ENCODE results near the gene RHPN2. TPM values are rescaled to one million over a fixed set of nuclear protein-coding genes. Genes with fewer than 3 reads are reported as not detected.
A peak's percentile ranks its signal among the peaks of the same experiment; 100 is the strongest.

RHPN2 gene
- total RNA-seq, 1 experiment from 2014 or later, result 21.3 TPM

DNA sequence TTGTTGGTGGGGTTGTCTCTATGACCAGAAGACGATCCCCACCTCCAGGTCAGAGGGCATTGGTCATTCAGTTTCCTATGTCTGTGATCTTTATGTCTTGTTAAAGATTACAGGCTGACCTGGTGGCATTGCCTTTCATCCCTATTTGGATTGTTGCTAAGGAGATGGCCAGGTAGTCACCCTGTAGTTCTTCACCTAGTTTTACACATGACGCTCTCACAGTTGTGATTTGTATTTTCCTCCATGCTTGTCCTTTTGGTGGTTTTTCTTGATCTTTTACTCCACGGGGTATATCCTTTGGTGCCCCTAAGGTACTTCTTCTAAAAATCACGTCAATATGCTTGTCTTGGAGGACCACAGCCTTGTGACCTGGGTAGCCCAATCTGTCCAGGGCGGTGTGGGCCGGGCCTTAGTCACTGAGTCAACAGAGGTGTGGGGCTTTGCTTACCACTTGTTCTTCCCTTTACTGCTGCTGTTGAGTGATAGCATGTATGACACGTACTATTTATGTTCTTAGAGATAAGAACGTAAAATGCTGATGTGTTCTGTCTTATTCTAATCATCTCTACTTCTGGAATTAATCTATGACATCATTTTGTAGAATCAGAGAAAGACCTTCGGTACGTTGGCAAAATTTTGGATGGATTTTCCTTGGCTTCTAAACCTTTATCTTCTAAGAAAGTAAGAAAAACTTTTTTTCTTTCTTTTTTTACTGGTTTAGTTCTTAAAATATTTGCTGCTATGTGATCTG, 36.4 kb upstream of the RHPN2 start:
- TF ChIP-seq EZH2 (IDR thresholded peaks at IDR 0.05; ENCODE audit: low read depth), result no peak
- TF ChIP-seq, protein P1, sequence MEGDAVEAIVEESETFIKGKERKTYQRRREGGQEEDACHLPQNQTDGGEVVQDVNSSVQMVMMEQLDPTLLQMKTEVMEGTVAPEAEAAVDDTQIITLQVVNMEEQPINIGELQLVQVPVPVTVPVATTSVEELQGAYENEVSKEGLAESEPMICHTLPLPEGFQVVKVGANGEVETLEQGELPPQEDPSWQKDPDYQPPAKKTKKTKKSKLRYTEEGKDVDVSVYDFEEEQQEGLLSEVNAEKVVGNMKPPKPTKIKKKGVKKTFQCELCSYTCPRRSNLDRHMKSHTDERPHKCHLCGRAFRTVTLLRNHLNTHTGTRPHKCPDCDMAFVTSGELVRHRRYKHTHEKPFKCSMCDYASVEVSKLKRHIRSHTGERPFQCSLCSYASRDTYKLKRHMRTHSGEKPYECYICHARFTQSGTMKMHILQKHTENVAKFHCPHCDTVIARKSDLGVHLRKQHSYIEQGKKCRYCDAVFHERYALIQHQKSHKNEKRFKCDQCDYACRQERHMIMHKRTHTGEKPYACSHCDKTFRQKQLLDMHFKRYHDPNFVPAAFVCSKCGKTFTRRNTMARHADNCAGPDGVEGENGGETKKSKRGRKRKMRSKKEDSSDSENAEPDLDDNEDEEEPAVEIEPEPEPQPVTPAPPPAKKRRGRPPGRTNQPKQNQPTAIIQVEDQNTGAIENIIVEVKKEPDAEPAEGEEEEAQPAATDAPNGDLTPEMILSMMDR (conservative IDR thresholded peaks at IDR 0.05), result no peak
- intact Hi-C loops (cut with micrococcal nuclease; ENCODE audit: unreplicated experiment), result loop anchor here (5.0 kb wide), 1 partner anchor 94 kb away; no protein-coding TSS in a partner anchor
- H3K27me3 ChIP-seq (ENCODE audit: insufficient read depth, low read depth), result no peaks in the 10 kb centered on the region
- peak overlapping the region; percentile 43 for H3K27ac ChIP-seq
- H2AFZ ChIP-seq, result no peak overlapping the region
- ChIA-PET CTCF (interaction anchor here (0.6 to 0.7 kb wide), 2 partner anchors 34 to 654 kb away, joined by 4 to 12 read pairs; no protein-coding TSS in a partner anchor), POLR2A (ENCODE audit: unreplicated experiment) (interaction anchor here (0.7 kb wide), 1 partner anchor 19 kb away, joined by 11 read pairs; no protein-coding TSS in a partner anchor)
- peak overlapping the region; percentile 43 for H3K4me2 ChIP-seq
- H3F3A ChIP-seq (ENCODE audit: insufficient read depth, low read depth), result peaks cover 50% of the 10 kb centered on the region
- H3K9me2 ChIP-seq (ENCODE audit: insufficient read depth), result no peaks in the 10 kb centered on the region
- BruUV-seq (replicated peaks), result no TSS peak
- H3K9me3 ChIP-seq (ENCODE audit: insufficient read depth, low read depth), result no peaks in the 10 kb centered on the region
- peak; percentile 74 to 85 for DNase-seq
- no peak overlapping the region for H3K4me3 ChIP-seq
- no peaks in the 10 kb centered on the region for H3K79me2 ChIP-seq (ENCODE audit: low read depth)
- peaks cover 58% of the 10 kb centered on the region for H3K4me1 ChIP-seq (replicated peaks; ENCODE audit: insufficient read depth)
- no peaks in the 10 kb centered on the region for H4K20me1 ChIP-seq (ENCODE audit: insufficient read depth)
- peaks cover 14% of the 10 kb centered on the region for H3K36me3 ChIP-seq (ENCODE audit: low read depth)

DNA sequence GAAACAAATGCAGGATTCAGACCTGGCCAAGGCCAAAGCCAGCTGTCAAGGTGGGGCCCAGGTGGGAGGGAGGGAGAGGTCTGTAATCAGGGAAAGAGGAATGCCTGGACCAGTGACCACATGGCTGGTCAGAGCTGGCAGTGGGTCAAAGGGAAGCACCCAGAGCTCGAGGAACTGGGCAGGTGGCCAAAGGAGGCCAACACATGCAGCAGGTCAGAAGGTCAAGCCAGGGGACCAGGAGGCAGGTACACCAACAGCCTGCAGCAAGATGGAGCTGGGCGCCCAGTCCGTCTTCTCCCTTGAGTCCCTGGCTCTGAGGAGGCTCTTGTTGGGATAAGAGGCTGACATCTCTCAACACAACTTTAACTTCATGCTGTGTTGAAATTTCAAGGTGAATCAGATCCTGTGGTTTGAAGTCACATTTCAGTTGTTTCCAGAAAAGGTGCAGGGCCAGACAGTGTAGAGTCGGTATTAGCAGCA, 33.4 kb upstream of the RHPN2 start:
- peak overlapping the region; percentile 54 for H3K4me2 ChIP-seq
- H3K27me3 ChIP-seq (ENCODE audit: insufficient read depth, low read depth), result no peaks in the 10 kb centered on the region
- no peaks in the 10 kb centered on the region for H3K9me3 ChIP-seq (ENCODE audit: insufficient read depth, low read depth)
- H3K4me1 ChIP-seq (replicated peaks; ENCODE audit: insufficient read depth), result peaks cover 65% of the 10 kb centered on the region
- H3F3A ChIP-seq (ENCODE audit: insufficient read depth, low read depth), result peaks cover 63% of the 10 kb centered on the region
- H3K79me2 ChIP-seq (ENCODE audit: low read depth), result no peaks in the 10 kb centered on the region
- H3K4me3 ChIP-seq, result no peak overlapping the region
- peaks cover 8% of the 10 kb centered on the region for H3K36me3 ChIP-seq (ENCODE audit: low read depth)
- H4K20me1 ChIP-seq (ENCODE audit: insufficient read depth), result no peaks in the 10 kb centered on the region
- intact Hi-C loops (cut with micrococcal nuclease; ENCODE audit: unreplicated experiment), result loop anchor here (1.0 kb wide), 2 partner anchors 17 to 44 kb away; partner anchors contain the start of gene GPATCH1
- CTCF ChIA-PET, result interaction anchor here (0.6 kb wide), 1 partner anchor 998 kb away, joined by 4 read pairs; no protein-coding TSS in a partner anchor
- H2AFZ ChIP-seq, result no peak overlapping the region
- DNase-seq, result peak; percentile 83 to 90
- no peaks in the 10 kb centered on the region for H3K9me2 ChIP-seq (ENCODE audit: insufficient read depth)
- POLR2A ChIA-PET (ENCODE audit: unreplicated experiment), result interaction anchor here (0.5 to 0.8 kb wide), 4 partner anchors 46 to 126 kb away, joined by 4 to 5 read pairs (median 4); partner anchors contain the start of gene CEP89
- TF ChIP-seq EZH2 (IDR thresholded peaks at IDR 0.05; ENCODE audit: low read depth), result no peak
- TF ChIP-seq, protein P1 (conservative IDR thresholded peaks at IDR 0.05), result no peak
- BruUV-seq (replicated peaks), result no TSS peak
- H3K27ac ChIP-seq, result peak overlapping the region; percentile 54

GRCh38 chr19:33096005-33096404, 31.3 kb upstream of the RHPN2 start:
- ChIA-PET POLR2A (ENCODE audit: unreplicated experiment) (no interaction called here), CTCF (no interaction called here)
- Histone ChIP-seq H3K27me3 (ENCODE audit: insufficient read depth, low read depth) (no peaks in the 10 kb centered on the region), H2AFZ (no peak overlapping the region), H3K9me2 (ENCODE audit: insufficient read depth) (no peaks in the 10 kb centered on the region), H3K27ac (0 out of 2 replicates have a peak overlapping the region, but pooled peaks have one; percentile 9), H3K79me2 (ENCODE audit: low read depth) (no peaks in the 10 kb centered on the region), H3K4me2 (no peak overlapping the region), H3K9me3 (ENCODE audit: insufficient read depth, low read depth) (no peaks in the 10 kb centered on the region), H3F3A (ENCODE audit: insufficient read depth, low read depth) (peaks cover 57% of the 10 kb centered on the region), H3K4me3 (no peak overlapping the region), H3K36me3 (ENCODE audit: low read depth) (no peaks in the 10 kb centered on the region), H4K20me1 (ENCODE audit: insufficient read depth) (no peaks in the 10 kb centered on the region), H3K4me1 (replicated peaks; ENCODE audit: insufficient read depth) (peaks cover 55% of the 10 kb centered on the region)
- TF ChIP-seq EZH2 (IDR thresholded peaks at IDR 0.05; ENCODE audit: low read depth), result no peak
- TF ChIP-seq, protein P1 (conservative IDR thresholded peaks at IDR 0.05), result no peak
- BruUV-seq (replicated peaks), result no TSS peak
- peak in 1 of 2 experiments; percentile 82 for DNase-seq
- intact Hi-C loops (cut with micrococcal nuclease; ENCODE audit: unreplicated experiment), result no loop called here
